Measurements from ENCODE around the gene FASTKD3.

Gene FASTKD3

DNA sequence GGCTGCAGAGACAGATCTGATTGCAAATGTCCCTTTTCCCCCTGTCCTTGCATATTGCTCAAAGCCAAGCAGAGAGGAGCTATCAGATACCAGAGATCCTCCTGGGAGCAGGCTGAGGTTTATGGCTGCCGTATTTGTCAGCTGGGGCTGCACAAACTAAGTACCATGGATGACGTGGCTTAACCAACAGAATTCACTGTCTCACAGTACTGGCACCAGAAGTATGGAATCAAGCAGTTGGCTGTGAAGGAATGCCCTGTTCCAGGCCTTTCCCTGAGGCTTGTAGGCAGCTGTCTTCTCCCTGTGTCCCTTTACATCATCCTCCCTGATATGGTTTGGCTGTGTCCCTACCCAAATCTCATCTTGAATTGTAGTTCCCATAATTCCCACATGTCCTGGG lies 20.5 kb downstream of the FASTKD3 start:
- DNase-seq: no peak

- DNase-seq: no peak
These were observed 22.5 kb downstream of the FASTKD3 start for GRCh38 chr5:7846327-7846726.

DNA sequence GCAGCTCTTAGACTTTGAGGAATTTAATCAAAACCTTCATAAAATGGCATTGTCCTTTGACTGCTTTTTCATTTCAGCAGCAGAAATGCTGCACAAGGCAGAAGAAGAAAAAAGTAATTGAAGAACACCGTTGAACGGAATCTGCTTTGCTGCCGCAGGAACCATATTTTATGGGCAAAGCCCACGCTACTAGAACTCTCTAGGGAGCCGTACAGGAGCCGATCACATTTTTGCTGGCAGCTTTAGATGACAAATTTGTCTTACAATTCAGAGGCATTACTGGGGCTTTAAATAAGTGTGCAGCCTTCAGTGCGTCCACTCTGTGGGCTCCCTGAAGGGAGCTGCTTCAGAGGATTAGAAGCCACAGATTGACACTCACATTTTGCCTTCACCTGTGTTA lies 23.3 kb downstream of the FASTKD3 start:
- no peak for DNase-seq

GRCh38 chr5:7844901-7845300 lies 23.9 kb downstream of the FASTKD3 start:
- no peak for DNase-seq

DNA sequence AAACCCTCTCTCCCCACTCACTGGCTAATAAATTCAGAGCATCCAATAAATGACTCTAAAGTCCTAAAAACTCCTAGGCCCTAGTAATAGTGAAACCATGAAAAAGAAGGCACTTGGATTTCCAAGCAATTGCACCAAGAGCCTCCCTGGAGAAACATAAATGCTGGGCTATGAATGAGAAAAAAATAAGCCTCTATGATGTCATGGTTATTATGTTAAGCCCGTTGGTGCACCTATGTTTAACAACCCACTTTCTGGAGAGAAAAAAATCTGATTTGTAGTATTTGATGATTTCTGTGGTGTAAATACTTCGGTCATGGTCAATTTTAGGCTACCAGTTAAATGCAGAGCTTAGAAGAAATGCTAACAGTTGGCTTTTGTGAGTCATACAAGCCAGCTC lies 26.3 kb downstream of the FASTKD3 start:
- no peak for DNase-seq

GRCh38 chr5:7837403-7837802 lies 31.4 kb downstream of the FASTKD3 start:
- DNase-seq: no peak

DNA sequence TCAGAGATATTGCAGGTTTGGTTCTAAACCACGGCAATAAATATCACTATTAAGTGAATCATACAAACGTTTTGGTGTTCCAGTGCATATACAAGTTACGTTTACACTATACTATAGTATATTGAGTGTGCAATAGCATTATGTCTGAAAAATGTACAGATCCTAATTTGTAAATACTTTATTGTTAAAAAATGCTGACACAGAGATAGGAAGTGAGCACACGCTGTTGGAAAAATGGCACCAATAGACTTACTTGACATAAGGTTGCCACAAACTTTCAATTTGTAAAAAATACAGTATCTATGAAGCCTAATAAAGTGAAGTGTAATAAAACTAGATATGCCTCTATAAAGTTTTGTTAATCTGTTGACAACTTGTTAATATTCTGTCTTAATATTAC lies 33.8 kb downstream of the FASTKD3 start:
- no peak for DNase-seq

- no peak for DNase-seq
These were observed 40.6 kb downstream of the FASTKD3 start for GRCh38 chr5:7828269-7828668.

- DNase-seq: no peak
These were observed 41.2 kb downstream of the FASTKD3 start for GRCh38 chr5:7827610-7828009.

- DNase-seq: no peak
These were observed 43.2 kb downstream of the FASTKD3 start for GRCh38 chr5:7825630-7826029.

- no peak for DNase-seq
These were observed 43.8 kb downstream of the FASTKD3 start for GRCh38 chr5:7824995-7825394.

GRCh38 chr5:7823594-7823993 lies 45.2 kb downstream of the FASTKD3 start:
- DNase-seq: no peak

- no peak for DNase-seq
These were observed 46.4 kb downstream of the FASTKD3 start for GRCh38 chr5:7822449-7822848.

- DNase-seq: no peak
These were observed 52.3 kb downstream of the FASTKD3 start for GRCh38 chr5:7816535-7816901.

DNA sequence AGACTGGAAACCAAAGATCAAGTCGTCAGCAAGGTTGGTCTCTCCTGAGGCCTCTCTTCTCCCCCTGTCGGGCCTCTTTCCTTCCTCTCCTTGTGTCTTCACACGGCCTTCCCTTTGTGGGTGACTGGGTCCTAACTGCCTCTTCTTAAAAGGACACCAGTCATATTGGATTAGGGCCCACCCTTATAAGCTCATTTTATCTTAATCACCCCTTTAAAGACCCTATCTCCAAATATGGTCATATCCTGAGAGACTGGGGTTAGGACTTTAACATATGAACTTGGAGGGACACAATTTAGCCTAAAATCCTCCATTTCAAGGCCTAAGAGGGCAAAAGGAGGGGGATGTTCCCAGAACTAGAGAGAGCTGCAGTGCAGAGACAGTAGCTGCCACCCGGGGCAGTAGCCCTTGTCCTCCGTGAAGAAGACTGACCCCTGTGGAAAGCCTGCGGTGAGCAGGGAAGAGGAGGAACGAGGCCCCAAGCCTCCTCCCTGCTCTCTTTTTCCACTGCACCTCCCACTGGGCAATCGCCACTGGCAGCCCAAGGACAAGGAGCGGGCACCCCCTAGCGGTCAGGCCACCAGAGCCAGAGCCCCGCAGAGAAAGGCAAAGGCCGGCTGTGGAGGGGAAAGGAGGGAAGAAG lies 52.8 kb downstream of the FASTKD3 start:
- no peak for DNase-seq

DNA sequence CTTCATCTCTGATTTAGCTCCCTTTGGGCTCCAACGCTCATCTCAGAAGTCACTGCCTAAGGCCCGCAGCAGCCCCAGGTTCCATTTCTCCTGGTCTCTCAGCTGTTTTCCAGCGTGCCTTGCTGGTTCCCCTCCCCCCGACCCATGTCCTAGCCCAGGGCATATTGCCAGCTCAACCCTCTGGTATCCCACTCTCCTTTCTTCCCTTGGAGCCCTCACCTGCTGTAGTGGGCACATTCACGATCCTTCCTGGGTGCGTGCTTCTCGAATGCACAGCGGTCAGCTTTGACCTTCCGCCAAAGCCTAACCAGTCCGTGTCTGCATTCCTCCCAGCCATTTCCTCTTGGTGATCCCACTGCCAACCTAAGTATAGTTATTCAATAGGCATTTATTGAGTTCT lies 54.0 kb downstream of the FASTKD3 start:
- no peak for DNase-seq

GRCh38 chr5:7813576-7813975 lies 55.3 kb downstream of the FASTKD3 start:
- no peak for DNase-seq

DNA sequence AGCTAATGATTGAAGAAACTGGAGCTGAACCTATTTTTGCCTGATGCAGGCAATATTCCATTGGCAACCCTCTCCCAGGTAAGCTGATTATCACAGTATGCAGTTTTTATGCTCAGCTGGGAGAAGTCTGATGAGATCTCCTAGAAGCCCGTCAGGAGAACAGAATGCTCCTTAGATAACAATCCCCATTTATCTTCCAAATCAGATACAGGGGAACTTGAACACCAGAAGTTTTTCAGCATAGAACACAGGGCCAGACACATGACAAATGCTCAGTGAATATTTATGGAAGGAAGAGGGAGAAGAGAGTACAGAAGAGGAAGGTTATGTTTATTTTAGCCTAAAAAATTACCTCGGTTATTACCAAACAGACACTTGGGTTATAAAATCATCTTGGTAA lies 55.8 kb downstream of the FASTKD3 start:
- DNase-seq: no peak

DNA sequence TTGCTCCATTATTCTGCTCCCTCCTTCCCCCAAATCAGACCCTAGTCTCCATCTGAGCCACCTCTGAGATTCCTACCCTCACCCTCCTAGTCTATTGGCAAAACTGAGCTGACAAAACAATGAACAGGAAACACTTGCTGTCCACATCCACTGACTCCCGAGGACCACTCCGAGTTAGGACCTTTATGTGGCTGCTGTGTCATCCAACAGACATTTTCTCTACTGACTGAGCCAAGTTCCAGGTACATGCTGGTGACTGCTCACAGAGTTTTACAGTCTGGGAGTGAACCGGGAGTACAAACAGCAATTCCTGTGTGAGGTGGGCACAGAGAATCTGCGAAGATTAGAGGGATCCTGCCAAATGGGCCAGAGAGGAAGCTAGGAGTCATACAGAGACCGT lies 57.1 kb downstream of the FASTKD3 start:
- no peak for DNase-seq

Measured in NCI-H1417 treated with DMSO at 0.1 percent for 48 hours (cell line).